Pancreas (tissue), 10 donors: Measurements from ENCODE around the gene PPP1R14B. TPM values are rescaled to one million over a fixed set of nuclear protein-coding genes. Genes with fewer than 3 reads are reported as not detected.

Source experiments
- ATAC-seq, 4 donors: fragments of 200-7000 bp; cut with Tn5 transposase; one replicate each; pipeline versions ENCODE4 v1.8.0 to v1.9.1; 2020; ENCODE audit warnings: mild to moderate bottlenecking in 4 of 4, moderate library complexity in 4 of 4
- DNase-seq, 6 donors: peaks; one replicate each; pipeline ENCODE4 v3.0.0-alpha.2; 2020
- FAIRE-seq: peaks from 2 replicates; lab custom pipeline; 2012; peaks lifted over from hg19 to GRCh38; lab: Jason Lieb, UNC
- H3K27ac ChIP-seq, 4 donors: fragments of 200-600 bp; sonication (generic); 1 replicate in 3 of 4; 2 replicates in 1 of 4; pipeline versions ENCODE4 v1.5.0 to v1.8.0; 2020
- H3K27me3 ChIP-seq, 4 donors: fragments of 200-600 bp; one replicate each; pipeline ENCODE4 v1.8.0; 2021
- H3K36me3 ChIP-seq, 3 donors: fragments of 200-600 bp; sonication (generic) in 1 of 3; one replicate each; pipeline versions ENCODE4 v1.5.0 to v1.8.0; 2020 to 2021
- H3K4me1 ChIP-seq, 3 donors: fragments of 200-600 bp; one replicate each; pipeline ENCODE4 v1.8.0; 2021
- H3K4me3 ChIP-seq, 4 donors: fragments of 200-600 bp; sonication (generic) in 2 of 4; one replicate each; pipeline versions ENCODE4 v1.5.0 to v1.8.0; 2020 to 2021
- H3K9me3 ChIP-seq, 4 donors: fragments of 200-600 bp; one replicate each; pipeline ENCODE4 v1.8.0; 2021
- WGBS, 2 donors: extraction: QIAGEN DNeasy Blood & Tissue Kit; methylation state at CpG; one replicate each; pipeline ENCODE4 v1.1.7; 2013; 5-methylcytosine and 5-hydroxymethylcytosine counted together
- intact Hi-C, 3 donors: fragments of 100-400 bp; cut with DNase I; formaldehyde crosslinking; loops; one replicate each; pipeline versions ENCODE4 v1.11.1 to v1.14.2; 2022
- polyA plus RNA-seq, 2 donors: library from polyadenylated mRNA; stranded (reverse); fragments of 200-250 nt; gene quantifications; one replicate each; pipeline ENCODE4 v1.2.3, GENCODE V29; 2013
- total RNA-seq, 6 donors: library from RNA; stranded (reverse); fragmentation: NEBNext Ultra II Directional in 4 of 6; extraction: Animal tissue kit (Norgen Biotek cat#: 25700) in 4 of 6; gene quantifications; one replicate each; pipeline versions ENCODE4 v1.2.1 to v1.2.4, GENCODE V29; 2021 to 2023
- TF ChIP-seq, protein P1 (sequence below), 4 donors: fragments of 200-600 bp; sonication (generic) in 3 of 4; IDR thresholded peaks; one replicate each; pipeline versions ENCODE4 v1.5.0 to v1.8.0; 2021; ENCODE audit warnings: antibody characterized with exemption in 4 of 4
- donor health status: healthy with polysubstance abuse.
- donor health status: DM: no; HTN: no; CAD: no; lungs with moderate emphysema.
- donor health status: DM: no; HTN: no; CAD: no.
- donor health status: control.
- donor health status: control.
- donor health status: Bipolar disorder and iron deficiency.
- donor health status: DM: yes; HTN: yes; CAD: no.
- donor health status: DM: no; HTN: no; CAD: no.
- donor health status: DM: no; HTN: no; CAD: no.
- donor health status: DM: yes; HTN: yes; CAD: no.

PPP1R14B gene
- total and polyA plus RNA-seq, 8 donors, result 81.6 to 180 (median 119) TPM

DNA sequence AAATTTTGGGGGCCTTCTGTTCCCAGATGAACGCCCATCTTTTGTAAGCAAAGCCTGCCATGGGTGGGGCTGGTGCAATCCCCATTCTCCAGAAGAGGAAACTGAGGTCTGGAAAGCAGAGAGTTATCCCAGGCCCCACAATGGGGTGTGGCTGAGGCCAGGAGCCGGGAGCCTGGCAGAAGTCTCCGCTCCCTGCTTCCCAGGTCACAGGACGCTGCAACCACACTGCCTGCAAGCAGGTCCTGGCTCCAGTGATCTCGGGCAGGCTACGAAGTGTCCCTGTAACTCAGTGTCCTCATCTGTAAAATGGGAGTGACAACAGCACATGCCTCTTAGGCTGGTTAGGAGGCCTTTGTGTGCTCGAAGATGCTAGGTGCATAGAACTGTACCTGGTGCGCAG is 6.3 kb upstream of the PPP1R14B start:
- H3K27me3 ChIP-seq, result no peaks in the 10 kb centered on the region
- no peak for DNase-seq
- no peak for FAIRE-seq
- ATAC-seq, result no peak
- TF ChIP-seq, protein P1, sequence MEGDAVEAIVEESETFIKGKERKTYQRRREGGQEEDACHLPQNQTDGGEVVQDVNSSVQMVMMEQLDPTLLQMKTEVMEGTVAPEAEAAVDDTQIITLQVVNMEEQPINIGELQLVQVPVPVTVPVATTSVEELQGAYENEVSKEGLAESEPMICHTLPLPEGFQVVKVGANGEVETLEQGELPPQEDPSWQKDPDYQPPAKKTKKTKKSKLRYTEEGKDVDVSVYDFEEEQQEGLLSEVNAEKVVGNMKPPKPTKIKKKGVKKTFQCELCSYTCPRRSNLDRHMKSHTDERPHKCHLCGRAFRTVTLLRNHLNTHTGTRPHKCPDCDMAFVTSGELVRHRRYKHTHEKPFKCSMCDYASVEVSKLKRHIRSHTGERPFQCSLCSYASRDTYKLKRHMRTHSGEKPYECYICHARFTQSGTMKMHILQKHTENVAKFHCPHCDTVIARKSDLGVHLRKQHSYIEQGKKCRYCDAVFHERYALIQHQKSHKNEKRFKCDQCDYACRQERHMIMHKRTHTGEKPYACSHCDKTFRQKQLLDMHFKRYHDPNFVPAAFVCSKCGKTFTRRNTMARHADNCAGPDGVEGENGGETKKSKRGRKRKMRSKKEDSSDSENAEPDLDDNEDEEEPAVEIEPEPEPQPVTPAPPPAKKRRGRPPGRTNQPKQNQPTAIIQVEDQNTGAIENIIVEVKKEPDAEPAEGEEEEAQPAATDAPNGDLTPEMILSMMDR (IDR thresholded peaks at IDR 0.05), result no peak
- H3K4me3 ChIP-seq, result no peak overlapping the region
- WGBS, 2 donors, result 83 to 85% methylated on average over 8 of the region's 8 CpGs
- H3K9me3 ChIP-seq, result no peaks in the 10 kb centered on the region
- intact Hi-C loops, result no loop called here
- peaks cover 0 to 9% (median 0%) of the 10 kb centered on the region in 3 donors for H3K36me3 ChIP-seq
- H3K4me1 ChIP-seq, result peaks cover 0 to 4% (median 4%) of the 10 kb centered on the region in 3 donors
- no peak overlapping the region for H3K27ac ChIP-seq

DNA sequence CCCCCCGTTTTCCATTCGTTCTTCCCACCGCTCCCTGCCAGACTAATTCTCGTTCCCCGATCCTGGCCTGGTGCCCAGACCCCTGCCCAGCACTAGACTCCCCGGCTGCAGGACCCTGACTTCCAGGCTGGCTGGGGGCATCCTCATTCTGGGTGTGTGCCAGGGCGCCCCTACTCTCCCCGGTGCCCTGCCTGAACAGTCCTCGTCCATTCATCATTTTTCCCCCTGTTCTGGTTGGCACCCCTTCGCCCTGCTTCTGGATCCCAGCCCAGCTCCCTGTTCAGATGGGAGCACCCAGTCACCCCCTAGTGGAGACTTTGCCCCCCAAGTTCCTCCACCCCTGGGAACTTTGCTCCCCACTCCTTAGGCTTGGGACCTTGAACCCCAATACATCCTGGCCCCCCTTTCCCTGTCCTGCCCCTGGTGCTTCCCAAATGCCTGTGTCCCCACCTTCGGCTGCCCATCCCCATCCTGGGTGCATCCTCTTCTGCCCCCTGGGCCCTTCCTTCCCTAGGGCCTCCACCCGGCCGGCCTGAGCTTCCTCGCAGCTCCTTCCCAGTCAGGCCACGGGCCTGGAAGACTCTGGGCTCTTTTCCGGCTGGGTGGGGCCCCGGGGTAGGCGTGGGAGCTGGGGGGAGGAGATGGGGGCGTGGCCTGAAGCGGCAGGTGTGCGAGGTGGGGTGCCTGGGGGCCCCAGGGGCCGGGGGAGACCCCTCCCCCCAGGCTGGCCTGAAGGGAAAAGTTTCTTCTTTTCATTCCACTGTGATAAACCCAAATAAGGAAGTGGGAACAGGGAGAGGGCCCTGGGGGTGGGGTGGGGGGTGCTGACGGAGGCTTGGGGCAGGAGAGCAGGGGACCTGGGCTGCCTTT is 5.5 kb upstream of the PPP1R14B start:
- DNase-seq (peak in 4 of 6 donors; percentile 52 to 78 (median 72)), ATAC-seq (peak; percentile 21 to 55 (median 34)), FAIRE-seq (no peak)
- Histone ChIP-seq H3K9me3 (no peaks in the 10 kb centered on the region), H3K36me3 (peaks cover 0 to 9% (median 0%) of the 10 kb centered on the region in 3 donors), H3K4me1 (peaks cover 0 to 8% (median 4%) of the 10 kb centered on the region in 3 donors), H3K27me3 (no peaks in the 10 kb centered on the region), H3K4me3 (peak overlapping the region; percentile 56 to 90 (median 78)), H3K27ac (no peak overlapping the region)
- intact Hi-C loops, result no loop called here
- TF ChIP-seq, protein P1 (IDR thresholded peaks at IDR 0.05), result no peak
- 4 to 5% methylated on average over 23 of the region's 23 CpGs for whole genome bisulfite sequencing, 2 donors

DNA sequence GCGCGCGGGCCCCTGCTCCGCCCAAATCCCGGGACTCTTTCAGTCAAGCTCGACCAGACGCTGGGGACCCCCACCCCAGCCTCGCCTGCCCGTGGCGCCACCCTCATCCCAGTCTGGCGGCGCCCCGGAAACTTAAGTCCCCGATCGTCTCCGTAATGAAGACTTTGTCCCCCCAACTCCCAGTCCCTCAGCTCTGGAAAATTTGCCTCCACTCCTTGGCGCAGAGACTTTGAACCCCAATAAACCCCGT is 4.9 kb upstream of the PPP1R14B start:
- Histone ChIP-seq H3K36me3 (peaks cover 0 to 8% (median 0%) of the 10 kb centered on the region in 3 donors), H3K9me3 (no peaks in the 10 kb centered on the region), H3K4me3 (peak overlapping the region; percentile 56 to 90 (median 78)), H3K27ac (no peak overlapping the region), H3K27me3 (no peaks in the 10 kb centered on the region), H3K4me1 (peaks cover 0 to 8% (median 4%) of the 10 kb centered on the region in 3 donors)
- intact Hi-C loops, result no loop called here
- 1 to 2% methylated on average over 18 of the region's 18 CpGs for WGBS, 2 donors
- TF ChIP-seq, protein P1 (IDR thresholded peaks at IDR 0.05), result no peak
- no peak for DNase-seq
- no peak for FAIRE-seq
- no peak for ATAC-seq

DNA sequence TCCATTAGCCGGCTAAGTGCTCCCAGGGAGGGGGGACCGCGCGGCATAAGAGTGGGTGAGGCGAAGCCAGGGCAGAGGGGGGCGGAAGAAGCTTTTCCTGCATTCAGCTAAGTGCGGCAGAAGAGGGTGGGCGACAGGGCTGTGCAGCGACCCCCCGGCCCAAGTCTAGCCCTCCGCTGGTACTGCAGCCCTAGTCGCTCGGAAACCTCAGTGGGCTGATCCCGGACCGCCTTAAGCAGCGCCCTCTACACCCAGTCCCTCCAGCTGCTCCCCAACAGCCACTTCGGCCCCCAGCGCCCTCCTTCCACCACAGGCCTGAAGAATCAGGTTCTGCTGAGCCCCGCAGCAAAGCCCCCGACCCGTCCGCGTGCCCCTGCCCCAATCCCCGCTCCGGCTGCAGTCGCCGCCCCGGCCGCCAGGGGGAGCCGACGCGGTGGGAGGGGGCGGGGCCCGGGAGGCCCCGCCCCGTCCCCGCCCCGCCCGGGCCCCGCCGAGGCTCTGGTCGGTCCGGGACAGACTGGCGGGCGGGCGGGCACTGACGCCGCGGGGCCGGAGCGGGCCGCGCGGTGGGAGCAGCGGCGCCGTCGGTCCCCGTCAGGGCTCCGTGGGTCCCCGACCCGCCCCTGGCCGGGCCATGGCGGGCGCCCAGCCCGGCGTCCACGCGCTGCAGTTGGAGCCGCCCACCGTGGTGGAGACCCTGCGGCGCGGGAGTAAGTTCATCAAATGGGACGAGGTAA is 4.4 kb upstream of the PPP1R14B start, which contains the start of gene PLCB3:
TSS of gene PLCB3 (plus strand) at position 515 of the 737 bp plus-strand sequence. CDS start at position 635, 120 bp downstream.
- peak within 1 kb of the TSS; percentile 56 to 90 (median 78) for H3K4me3 ChIP-seq
- intact Hi-C loops, result no loop called here
- WGBS, 2 donors, result 1% methylated on average over 50 to 75 of the region's 75 CpGs
- no peak within 1 kb of the TSS for H3K27ac ChIP-seq
- TF ChIP-seq, protein P1 (IDR thresholded peaks at IDR 0.05), result peak; percentile 55 to 75 (median 74)
- peak in 5 of 6 donors; percentile 38 to 93 (median 73) for DNase-seq
- H3K4me1 ChIP-seq, result peaks cover 0 to 8% (median 4%) of the 10 kb centered on the region in 3 donors
- no peaks in the 10 kb centered on the region for H3K27me3 ChIP-seq
- no peaks in the 10 kb centered on the region for H3K9me3 ChIP-seq
- peaks cover 0 to 3% (median 0%) of the 10 kb centered on the region in 3 donors for H3K36me3 ChIP-seq
- ATAC-seq, result peak; percentile 47 to 72 (median 70)
- no peak for FAIRE-seq
